GM19240 (cell line): ENCODE data around the gene ZKSCAN2.

ENCODE experiments used
- DNase-seq: peaks from one replicate; pipeline ENCODE4 v3.0.0; 2011; ENCODE audit warnings: low spot score; ENCODE audit not compliant: insufficient read length

The ZKSCAN2 gene

DNA sequence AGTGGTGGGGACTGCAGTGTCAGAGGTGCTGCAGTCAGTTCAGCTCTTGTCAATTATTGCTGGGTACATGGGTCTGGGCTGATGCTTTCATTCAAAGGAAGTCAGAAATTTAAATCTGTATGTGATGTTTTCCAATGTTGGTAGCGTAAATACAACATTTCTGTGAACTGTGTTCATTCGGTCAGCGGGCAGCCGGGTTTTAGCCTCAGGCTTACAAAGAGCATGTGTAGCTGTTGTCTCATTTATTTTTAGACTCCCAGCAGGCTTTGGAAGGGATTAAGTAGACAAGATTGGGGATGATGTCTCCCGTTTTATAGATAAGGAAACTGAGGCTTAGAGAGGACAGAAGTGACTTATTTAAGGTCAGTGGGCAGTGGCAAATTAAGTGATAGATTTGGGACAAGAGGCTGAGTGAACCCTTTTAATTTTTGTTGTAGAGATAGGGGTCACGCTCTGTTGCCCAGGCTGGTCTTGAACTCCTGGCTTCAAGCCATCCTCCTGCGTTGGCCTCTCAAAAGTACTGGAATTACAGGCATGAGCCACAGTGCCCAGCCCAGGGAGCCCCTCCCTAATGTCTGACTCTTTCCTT lies 32.8 kb downstream of the ZKSCAN2 start:
- no peak for DNase-seq

DNA sequence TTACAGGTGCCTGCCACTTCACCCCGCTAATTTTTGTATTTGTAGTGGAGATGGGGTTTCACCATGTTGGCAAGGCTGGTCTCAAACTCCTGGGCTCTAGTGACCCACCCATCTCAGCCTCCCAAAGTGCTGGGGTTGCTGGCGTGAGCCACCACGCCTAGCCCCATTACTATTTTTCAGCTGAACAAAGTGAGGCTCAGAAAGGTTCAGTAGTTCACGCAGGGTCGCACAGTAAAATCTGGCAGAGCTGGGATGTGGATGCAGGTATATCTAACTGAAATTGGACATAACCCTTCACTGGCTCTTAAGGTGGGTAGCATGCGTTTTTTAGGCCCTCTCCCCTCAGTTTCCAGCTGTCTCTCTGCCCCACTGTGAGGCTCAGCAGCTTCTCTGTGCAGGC lies 33.7 kb downstream of the ZKSCAN2 start:
- no peak for DNase-seq

DNA sequence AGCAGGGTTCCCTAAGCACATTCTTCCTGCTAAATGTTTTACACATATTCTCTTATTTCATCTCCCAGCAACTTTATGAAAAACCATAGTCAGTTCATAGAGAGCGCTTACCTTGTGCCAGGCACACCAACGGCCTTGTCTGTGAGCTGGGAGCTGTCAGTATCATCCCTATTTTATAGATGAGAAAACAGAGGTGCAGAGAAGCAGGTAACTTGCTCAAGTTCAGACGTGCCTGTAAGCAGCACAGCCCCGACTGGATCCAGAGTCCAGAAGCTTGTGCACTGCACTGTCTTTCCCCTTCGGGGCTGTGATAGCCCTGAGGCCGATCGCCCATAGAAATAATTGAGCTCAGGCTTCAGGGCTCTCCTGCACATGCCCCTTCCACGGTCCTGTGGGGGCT lies 34.7 kb downstream of the ZKSCAN2 start:
- DNase-seq = no peak

DNA sequence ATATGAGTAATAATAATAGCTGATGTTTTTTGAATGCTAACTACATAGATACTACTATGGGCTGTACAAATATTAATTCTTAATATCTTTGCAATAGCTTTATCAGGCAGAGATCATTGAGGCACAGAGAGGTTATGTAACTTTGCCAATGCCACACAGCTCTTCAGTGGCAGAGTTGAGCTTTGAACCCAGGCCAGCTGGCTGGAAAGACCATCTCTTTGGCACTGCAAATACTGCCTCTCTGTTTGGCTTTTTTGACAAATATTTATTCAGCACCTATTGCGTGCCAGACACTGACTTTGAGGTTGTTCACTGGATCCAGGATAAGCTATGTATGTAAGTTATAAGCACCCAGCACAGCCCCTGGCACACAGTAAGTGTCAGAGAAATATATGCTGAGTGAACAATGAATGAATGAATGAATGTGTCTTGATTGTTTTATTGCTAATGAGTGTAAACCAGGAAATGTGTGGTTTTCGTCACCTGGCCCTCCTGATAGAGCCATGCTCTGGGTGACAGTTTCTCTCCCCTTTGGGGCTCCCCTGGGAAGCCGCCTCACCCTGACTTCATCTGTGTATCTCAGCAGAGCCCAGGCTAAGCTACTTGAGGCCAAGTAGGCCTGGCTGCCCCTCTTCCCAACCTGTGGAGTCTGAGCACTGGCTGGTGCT lies 38.4 kb downstream of the ZKSCAN2 start:
- DNase-seq = no peak

DNA sequence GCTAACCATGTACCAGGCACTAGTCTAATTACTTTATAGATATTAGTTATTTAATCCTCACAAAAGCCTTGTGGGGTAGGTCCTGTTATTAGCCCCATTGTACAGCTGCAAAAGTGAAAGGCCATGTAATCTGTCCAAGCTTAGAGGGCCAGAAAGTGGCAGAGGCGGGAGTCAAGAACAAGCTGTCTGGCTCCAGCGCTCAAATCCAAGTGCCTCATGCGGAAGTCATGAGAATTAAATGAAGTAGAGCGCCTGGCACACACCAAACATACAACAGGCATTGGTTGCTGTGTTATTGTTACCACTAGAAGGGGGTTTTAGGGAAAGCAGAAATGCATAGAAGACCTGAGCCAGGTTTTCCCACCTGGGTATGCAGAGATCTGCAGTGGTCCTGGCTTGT lies 39.7 kb downstream of the ZKSCAN2 start:
- DNase-seq = no peak

DNA sequence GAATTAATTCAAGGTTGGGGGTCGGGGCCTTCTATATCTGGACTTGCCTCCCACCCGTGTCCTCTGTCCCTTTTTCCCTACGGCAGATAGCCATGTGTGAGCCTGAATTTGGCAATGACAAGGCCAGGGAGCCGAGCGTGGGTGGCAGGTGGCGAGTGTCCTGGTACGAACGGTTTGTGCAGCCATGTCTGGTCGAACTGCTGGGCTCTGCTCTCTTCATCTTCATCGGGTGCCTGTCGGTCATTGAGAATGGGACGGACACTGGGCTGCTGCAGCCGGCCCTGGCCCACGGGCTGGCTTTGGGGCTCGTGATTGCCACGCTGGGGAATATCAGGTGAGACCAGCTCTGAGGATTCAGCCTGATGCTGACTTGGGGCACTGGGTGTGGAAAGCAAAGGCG lies 40.5 kb downstream of the ZKSCAN2 start:
- no peak for DNase-seq

DNA sequence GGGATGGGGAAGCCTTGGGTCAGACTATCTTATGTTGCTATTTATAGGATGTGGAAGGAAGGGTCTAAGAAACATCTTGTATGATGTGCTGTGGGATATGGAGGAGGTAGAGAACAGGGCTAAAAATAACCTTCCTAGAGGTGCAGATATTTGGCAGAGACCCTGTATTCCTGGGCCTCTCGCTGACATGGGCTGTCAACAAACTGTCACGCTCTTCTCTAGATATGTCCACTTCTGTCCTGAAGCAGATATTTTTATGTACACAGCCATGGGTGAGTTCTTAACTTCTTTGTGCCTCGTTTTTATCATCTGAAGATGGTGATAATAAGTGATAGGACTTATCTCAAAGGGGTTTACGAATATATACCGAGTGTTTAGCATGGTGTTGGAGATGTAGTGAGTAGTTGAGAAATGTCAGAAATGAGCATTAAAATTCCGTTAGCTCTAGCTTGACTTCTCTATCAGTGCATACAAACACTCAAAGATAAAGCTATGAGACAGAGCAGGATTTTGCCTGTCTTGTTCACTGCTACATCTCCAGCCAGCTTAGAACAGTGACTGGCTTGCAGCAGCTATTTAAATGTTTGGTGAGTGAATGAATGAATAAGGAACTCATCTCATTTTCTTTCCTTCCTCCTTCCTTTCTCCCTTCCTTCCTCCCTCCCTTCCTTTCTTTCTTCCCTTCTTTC lies 43.8 kb downstream of the ZKSCAN2 start:
- no peak for DNase-seq

DNA sequence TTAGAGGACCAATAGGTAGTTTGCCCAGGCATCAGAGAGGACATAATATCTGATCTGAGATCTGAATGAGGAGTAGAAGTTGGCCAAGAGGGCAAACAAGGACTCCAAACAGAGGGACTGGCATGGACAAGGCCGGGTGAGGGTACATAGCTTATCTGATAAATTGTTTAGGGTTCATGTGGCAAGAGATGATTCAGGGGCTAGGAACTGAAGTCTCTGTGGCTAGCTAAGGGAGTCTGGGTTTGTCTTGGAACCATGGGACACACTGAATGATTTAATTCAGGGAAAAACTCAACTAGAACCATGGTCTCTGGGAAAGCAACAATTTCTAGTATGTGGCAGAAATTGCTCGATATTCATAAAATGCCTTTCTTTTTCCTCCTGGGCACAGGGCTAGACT lies 45.0 kb downstream of the ZKSCAN2 start:
- DNase-seq = no peak

DNA sequence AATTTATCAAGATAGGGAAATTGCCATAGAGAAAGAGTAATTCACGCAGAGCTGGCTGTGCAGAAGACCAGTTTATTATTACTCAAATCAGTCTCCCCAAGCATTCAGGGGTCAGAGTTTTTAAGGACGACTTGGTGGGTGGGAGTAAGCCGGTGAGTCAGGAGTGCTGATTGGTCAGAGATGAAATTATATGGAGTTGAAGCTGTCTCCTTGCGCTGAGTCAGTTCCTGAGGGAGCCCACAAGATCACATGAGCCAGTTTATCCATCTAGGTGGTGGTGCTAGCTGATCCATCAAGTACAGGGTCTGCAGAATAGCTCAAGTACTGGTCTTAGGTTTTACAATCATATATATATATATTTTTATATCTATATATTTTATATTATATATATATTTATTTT lies 46.9 kb downstream of the ZKSCAN2 start:
- DNase-seq = no peak

DNA sequence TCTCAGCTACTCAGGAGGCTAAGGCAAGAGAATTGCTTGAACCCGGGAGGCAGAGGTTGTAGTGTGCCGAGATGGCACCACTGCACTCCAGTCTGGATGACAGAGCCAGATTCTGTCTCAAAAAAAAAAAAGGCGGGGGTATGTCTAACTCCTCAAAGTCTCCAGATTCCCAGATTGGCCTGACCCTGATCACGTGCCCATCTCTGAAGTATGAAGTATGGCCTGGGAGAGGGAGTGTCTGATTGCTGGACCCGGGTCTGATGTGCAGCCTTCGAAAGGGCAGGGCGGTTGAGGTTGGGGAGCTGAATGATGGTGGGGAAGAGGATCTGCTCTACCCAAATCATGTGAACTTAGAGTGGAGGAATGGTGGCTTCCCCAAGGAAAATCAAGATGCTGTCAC lies 58.2 kb downstream of the ZKSCAN2 start:
- DNase-seq = no peak

DNA sequence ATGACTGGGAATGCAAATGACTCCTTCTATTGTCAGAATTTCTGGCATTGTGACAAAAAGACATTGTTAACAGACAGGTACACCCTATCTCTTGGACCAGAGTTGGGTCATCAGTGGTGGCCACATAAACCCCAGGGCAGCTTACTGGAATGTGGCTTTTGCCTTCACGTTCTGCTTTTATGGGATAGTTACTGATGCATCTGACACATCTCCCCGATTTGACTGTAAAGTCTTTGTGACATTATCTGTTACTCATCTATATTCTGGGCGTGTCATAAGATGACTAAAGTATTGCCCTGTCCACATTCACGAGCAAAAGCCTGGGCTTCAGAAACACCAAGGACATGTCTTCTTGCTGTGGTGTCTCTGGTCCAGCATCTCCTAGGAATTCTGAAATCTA lies 59.6 kb downstream of the ZKSCAN2 start:
- no peak for DNase-seq

DNA sequence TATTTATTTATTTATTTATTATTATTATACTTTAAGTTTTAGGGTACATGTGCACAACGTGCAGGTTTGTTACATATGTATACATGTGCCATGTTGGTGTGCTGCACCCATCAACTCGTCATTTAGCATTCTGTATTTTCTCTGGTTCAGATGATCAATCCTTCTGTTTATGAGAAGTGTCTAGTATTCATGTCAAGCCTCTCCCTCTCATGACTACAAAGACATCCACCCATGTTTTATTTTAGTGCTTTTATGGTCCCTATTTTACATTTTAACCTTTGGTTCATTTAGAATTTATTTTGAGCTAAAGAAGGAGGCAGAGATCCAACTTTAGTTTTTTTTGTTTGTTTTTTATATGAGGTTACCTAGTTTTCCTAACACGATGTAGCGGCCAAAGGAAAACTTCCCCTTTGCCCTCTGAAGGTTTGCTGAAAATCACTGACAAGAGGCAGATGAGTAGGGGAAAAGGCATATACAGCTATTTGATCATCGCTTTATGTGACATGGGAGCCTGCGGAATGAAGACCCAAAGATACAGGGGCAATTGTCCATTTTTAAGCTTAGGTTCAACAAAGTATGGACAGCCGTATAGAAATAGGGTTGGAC lies 63.3 kb downstream of the ZKSCAN2 start:
- no peak for DNase-seq

DNA sequence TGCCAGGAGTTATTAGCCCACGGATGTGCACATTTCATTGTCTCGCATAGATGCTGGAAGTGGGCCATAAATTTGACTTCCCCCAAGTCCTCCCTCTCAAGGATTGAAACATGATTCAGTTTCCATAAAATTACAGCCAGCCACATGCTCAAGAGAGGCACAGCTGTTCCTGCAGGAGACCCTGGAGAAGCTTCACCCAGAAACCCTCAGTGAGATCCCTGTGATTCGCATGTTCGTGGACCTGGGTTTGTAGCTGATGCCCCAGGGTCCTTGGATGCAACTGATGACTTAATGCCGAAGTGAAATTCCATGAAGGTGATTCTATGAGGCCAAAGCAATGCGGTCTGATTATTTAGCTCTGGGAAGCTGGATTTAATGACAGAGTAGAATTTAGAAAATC lies 65.5 kb downstream of the ZKSCAN2 start:
- no peak for DNase-seq

DNA sequence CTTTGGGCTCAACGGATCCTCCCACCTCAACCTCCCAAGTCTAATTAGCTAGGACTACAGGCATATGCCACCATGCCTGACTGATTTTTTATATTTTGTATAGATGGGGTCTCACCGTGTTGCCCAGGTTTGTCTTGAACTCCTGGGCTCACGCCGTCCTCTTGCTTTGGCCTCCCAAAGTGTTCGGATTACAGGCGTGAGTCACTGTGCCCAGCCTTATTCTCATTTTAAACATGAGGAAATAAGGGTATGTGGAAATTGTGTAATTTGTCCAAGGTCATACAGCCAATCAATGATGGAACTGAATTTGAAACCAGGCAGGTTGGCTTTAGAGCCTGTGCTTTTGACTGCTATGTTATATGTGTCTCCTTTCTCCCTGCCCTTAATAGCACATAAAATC lies 68.3 kb downstream of the ZKSCAN2 start:
- DNase-seq = no peak

DNA sequence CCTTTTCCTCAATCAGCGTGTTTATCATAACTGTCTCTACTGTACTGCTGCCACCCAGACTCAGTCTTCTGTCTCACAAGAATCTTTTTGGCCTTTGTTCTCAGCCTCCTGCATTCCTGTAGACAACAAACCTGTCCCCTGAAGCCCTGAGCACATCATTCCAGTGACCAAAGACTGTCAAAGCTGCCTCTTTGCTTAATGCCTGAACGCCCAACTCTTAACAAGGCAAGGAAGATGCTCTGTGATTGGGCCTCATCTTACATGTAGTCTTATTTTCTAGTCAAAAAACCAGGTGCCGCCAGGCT lies 70.2 kb downstream of the ZKSCAN2 start:
- DNase-seq = no peak
